Ramos (cell line): ENCODE data around the gene SASH1.
"Not testable (repeated sequence)": the region's sequence is repeated elsewhere in the genome, so short reads cannot be mapped to it uniquely, and the experiment has no call there.

Experiments used
- in situ Hi-C: fragments of 300-500 bp; cut with MboI; formaldehyde crosslinking; loops from one replicate; pipeline ENCODE4 v1.14.3; 2022; ENCODE audit warnings: low sequenced_read_pairs; ENCODE audit not compliant: unreplicated experiment

The SASH1 gene

DNA sequence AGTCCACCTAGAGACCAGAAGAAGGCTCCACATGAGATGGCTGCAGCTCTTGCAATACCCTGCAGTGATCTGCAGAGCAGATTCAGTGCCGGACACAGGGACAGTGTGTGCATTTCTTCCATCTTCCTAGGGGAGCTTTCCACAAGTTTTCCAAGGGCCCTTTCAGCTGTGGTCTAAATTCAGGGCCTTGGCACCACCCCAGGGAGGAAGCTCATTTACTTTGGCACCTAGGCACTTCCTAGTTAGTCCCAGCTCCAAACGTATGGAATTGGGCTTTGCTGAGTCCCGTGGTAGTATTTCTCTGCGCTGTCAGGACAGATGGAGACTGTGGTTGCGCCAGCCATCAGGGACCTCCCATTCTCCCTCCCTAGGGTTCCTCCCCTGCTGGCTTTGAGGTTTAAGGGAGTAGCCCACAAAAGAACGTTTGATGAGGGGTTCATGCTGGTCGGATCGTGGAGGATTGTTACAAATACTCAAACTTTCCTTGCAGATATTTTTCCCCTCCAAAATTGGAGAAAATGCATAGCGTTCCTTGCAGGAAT, 221.9 kb downstream of the SASH1 start:
- in situ Hi-C loops, result loop anchor here (5.0 to 25.0 kb wide), 2 partner anchors 383 to 873 kb away; no protein-coding TSS in a partner anchor

DNA sequence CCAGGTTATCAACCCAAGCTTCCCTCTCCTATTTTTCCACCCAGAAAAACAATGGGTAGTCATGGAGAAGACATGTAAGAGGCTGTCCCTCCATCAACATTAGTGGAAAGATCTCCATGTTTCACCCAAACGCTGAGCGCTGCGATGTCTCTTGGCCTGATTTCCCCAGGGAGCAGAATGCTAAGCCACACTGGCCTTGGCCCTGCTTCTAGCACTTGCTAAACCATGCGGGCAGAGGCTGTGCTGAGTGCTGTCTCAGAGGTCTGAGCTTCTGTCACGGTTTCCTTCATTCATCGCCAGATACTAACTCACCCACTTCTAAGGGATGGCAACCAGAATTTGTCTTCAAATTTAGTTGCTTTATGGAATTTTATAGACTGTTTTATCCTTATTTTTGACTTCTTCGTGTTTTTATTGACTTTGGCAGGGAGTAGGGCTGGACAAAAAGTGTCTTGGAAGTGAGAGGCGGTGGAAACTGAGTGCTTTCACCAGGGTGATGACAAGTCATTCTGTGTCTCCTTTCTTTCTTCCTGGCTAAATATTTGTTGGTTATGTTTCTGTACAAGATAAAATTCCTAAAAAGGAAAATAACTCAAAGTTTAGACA, 222.8 kb downstream of the SASH1 start:
- in situ Hi-C loops, result loop anchor here (25.0 kb wide), 1 partner anchor 872 kb away; no protein-coding TSS in a partner anchor

DNA sequence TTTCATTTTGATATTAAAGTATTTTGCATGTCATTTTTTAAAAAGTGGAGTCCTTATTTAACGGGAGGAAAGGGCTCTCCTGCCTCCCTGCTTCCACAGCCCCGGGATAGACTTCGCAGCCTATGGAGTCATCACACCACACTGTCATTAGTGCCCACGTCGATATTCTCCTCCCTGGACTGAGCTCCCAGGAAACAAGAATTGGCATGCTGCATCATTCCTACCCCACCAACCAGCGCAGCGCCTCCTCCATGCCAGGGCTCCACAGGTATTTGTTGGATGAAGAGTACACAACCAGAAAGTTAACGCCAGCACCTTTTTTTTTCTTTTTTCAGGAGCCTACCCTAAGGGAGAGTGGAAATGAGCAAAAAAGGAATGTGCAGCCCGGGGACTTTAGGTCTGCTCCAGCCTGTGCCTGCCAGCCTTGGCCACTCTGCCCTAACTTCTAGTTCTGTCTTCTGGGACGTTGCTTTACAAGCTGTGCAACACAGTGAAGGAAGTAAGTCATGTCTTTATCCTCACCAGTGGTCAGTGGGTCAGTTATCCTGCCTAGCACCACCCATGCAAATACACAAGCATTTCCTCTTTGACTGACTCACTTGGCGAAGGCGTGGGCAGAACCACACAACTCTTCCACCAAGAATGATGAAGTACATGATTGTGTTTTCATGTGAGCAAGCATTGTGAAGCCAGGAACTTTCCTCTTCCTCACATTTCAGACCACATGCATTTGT, 223.5 kb downstream of the SASH1 start:
- in situ Hi-C loops, result loop anchor here (25.0 kb wide), 1 partner anchor 871 kb away; no protein-coding TSS in a partner anchor

DNA sequence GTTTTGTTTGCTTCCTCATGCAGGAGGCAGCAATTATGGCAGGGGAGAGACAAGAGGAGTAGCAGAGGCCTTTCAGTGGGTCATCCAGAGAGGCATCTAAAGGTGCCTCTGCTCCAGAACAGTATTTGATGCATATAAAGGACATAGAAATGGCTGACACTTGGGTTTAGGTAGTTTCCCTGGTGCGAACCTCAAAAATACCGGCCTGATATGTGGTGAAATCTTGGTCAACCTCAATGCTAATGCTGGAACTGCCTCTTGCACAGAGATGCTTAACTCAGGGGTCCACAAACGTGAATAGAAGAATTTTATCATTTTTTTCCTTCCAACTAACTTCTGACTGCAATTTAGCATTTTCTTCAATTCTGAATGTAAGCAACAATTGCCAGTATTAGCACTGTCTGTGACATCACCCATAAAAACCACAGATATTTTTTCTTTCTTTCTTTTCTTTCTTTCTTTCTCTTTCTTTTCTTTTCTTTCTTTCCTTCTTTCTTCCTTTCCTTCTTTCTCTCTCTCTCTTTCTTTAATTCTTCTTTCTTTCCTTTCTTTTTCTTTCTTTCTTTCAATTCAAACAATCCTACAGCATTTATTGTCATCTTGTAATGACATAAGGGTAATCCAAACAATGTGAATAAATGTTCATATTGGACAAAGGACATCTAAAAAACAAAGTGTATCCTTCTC, 224.2 kb downstream of the SASH1 start:
- in situ Hi-C loops, result loop anchor here (25.0 kb wide), 1 partner anchor 870 kb away; no protein-coding TSS in a partner anchor

DNA sequence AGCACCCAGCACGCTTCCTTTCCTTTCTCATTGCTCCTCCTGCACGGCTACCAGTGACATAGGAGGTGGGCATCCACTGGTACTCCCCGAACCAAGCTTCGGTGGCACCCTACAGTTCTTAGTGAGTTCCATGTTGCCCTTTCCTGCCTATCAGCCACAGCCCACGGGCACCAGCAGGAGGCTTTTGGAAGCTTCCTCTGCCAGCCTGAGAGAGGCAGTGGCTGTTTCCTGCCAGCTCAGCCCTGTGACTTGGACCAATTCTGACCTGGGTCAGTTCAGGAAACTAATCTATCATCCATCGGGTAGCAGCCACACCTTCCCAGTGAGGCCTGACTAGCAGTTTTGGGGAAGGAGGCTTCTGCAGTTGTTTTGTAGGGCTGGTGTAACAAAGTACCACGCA, 227.8 kb downstream of the SASH1 start:
- in situ Hi-C loops, result loop anchor here (25.0 kb wide), 1 partner anchor 867 kb away; no protein-coding TSS in a partner anchor

DNA sequence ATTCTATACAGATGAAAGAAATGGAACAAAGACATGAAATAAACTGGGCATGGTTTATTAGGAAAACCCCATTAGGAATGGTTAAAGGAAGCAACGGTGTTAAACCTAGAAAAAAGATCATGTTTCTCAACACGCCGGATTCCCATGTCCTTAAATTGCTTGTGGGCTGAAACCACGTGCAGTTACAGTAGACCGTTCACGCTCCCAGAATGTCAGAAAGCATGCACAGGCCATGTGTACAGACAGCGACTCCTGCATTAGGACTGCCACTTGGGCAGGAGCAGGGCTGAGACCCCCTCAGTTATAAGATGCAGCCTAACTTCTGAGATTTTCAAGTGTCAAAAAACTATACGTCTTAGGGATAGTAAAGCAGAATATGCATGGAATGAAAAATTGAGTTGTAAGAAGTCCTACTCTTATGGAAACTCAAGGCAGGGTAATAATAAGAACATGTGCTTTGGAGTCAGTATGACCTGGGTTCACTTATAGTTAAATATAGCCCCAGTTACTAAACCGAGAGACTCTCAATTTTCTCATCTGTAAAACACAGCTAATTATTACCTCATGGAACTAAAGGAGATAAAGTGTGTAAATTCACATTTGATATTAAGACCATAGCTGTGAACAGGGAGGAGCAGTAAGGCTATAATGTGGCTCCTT, 230.2 kb downstream of the SASH1 start:
- in situ Hi-C loops, result loop anchor here (25.0 kb wide), 1 partner anchor 864 kb away; no protein-coding TSS in a partner anchor

DNA sequence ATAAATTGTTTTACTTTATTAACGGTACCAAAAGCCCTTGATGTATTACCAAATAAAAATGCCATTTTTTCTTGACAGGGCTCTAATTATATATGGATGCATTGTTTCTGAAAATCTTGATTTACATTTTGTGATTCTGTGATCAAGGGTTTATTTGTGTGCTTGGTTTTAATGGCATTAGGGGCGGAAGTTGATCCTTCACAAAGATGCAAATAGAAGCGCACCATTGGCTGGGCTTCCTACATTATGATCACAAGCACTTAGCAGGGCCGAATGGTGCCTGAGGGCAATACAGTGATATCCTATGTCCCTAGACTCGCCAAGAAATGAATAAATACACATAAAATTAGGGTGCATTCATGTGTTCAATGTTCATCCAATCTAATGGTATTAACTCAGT, 231.3 kb downstream of the SASH1 start:
- in situ Hi-C loops, result loop anchor here (25.0 kb wide), 1 partner anchor 863 kb away; no protein-coding TSS in a partner anchor

DNA sequence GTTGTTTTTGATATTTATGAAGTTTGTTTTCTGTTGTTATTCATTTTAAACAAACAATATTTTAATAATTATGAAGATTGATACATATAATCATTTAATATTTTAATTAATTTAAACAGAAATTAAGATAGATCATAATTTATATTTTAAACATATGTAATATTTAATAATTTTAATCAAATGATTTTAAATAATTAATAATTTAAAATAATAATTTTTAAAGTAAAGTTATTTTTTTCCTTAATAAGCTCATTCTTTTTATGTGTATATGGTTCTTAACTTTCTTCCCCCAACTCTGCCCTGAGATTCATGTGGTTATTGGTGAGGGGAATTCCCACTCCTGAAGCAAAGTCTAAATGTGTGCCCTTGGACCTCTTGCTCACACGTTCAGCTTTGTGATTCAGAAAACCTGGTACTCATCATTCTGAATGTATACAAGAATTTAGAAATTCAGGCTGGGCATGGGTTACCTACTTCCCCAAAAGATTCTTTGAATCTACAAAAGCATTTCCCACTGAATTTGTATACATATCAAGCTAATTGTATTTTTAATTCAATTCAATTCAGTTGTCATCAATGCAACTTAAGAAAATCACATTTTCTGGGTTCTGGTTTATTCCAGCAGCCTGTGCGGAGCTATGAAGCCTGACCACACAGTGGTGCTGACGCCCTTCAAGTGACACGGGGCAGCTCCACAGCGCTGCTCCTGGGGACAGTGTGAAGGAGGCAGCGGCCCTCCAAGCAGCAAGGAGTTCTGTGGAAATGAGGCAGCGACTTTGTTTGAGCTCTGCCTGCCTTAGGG, 235.2 kb downstream of the SASH1 start:
- in situ Hi-C loops, result no loop called here

DNA sequence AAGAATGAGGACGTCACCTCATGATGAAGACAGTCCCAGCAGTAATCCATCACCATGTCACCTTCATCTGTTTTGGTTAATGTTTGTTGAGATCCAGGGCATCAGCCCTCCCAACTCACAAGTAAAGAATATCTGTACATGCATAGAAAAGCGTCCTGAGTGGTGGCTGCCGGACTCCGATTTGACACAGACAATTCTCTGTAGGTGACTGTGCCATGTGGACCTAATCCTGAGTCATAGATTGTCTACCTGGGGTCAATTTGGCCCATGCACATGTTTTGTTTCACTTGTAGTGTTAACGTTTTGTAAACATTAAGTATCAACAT, 235.8 kb downstream of the SASH1 start:
- in situ Hi-C loops, result no loop called here

DNA sequence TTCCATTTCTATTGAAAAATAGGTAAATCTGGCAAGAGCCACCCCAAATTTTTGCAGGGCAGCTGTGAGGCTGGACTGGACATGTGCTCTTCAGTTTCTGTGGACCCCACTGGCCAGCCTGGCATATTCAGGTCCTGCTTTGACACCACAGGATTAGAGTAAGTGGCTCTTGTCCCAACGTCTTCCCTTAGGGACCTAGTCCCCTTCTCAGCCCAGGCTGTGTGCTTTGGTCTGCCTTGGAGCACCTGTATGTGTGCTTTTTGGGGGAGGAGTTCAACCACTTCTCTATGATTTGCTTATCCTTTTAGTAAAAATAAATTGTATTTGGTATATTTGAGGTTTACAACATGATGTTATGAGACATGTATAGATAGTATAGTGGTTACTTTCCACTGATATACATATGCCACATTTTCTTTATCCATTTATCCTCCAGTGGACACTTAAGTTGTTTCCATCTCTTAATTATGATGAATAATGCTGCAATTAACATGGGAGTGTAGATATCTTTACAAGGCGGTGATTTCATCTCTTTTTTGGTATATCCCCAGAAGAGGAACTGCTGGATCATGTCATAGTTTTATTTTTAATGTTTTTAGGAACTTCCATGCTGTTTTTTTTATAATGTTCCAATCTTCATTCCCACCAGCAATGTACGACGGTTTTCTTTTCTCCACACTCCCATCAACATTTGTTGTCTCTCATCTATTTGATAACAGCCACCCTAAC, 236.4 kb downstream of the SASH1 start:
- in situ Hi-C loops, result no loop called here

DNA sequence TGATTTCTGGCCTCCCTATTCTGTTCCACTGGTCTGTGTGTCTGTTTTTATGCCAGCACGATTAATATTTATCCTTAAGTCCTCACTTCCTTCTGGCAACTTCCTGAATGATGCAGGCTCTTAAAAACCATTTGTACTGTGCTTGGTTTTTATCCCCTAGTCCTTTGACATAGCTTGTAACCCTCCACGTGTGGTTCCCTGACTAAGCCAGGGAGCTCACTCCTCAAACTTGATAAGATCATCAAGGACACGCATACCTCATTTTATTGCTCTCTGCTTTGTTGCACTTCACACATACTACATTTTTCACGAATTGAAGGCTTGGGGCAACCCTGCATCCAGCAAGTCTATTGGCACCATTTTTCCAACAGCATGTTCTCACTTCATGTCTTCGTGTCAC, 237.8 kb downstream of the SASH1 start:
- in situ Hi-C loops, result no loop called here

DNA sequence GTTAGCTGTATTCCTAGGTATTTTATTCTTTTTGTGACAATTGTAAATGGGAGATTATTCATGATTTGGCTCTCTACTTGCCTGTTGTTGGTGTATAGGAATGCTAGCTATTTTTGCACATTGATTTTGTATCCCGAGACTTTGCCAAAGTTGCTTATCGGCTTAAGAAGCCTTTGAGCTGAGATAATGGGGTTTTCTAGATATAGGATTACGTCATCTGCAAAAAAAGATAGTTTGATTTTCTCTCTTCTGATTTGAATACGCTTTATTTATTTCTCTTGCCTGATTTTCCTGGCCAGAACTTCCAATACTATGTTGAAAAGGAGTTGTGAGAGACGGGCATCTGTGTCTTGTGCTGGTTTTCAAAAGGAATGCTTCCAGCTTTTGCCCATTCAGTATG, 241.0 kb downstream of the SASH1 start:
- in situ Hi-C loops, result no loop called here

DNA sequence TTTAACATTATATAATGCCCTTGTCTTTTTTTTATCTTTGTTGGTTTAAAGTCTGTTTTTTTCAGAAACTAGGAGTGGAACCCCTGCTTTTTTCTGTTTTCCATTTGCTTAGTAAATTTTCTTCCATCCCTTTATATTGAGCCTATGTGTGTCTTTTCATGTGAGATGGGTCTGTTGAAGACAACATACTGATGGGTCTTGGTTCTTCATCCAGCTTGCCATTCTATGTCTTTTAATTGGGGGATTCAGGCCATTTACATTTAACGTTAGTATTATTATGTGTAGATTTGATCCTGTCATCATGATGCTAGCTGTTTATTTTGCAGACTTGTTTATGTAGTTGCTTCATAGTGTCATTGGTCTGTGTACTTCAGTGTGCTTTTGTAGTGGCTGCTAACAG, 243.0 kb downstream of the SASH1 start:
- in situ Hi-C loops, result not testable (repeated sequence)

DNA sequence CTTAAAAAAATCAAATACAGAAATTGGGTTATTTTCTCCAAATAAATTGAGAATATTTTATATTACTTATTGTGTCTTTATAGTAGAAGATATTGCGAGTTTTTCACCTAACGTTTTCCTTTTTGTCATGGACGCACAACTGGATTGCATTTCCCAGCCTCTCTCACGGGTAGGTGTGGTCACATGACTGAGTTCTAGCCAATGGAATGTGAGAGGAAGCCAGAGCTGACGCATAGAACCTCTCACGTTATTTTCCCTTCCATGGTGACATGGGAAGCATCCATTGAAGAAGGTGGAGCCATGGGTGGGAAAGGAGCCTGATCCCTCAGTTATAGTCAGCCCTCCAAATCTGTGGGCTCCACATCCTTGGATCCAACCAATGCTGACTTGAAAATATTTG, 248.2 kb downstream of the SASH1 start:
- in situ Hi-C loops, result no loop called here

DNA sequence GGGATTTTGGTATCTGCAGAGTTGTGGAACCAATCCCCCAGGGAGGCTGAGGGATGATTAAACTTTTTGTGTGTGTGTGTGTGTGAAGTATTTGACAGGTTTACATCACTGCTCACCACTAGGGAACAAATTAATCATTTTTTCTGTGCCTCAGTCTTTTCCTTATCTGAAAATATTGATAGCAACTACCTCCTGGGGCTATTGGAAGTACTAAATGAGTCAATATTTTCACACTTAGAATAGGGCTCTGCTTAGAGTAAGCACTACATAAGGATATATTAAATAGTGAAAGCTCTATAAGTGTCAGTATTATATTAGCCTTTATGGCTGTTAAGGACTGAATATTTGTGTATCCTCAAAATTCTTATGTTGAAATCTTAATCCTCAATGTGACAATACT, 249.0 kb downstream of the SASH1 start:
- in situ Hi-C loops, result no loop called here

DNA sequence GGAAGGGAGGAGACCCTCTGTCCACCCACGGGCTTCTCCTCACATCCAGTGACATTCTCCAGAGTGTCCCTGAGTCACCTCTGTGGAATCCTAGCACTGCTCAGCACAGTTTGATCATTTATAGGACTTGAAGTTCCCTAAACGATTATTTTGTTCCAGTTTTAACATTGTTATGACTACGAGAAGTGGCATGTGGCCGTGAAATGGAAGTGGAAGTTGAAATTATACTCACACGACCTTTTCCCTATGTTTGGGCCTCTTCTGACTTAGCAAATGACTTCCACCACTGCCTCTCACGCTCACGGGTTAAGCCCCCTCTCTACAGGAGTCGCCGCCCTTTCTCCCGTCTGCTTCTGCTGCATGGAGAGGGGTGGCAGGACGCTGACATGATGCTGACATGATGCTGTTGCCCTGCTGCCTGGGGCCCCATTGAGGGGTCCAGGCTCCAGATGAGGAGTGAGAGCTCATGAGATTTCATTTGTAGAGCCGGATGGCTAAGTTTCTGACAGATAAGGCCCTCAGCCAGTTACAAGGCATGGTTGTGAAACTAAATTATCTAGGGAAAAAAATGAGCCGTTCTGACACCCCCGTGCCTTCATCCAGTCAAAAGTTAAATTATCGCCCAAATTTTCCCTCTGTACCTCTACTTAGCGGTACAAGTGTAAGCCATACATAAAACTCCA, 250.6 kb downstream of the SASH1 start:
- in situ Hi-C loops, result no loop called here

DNA sequence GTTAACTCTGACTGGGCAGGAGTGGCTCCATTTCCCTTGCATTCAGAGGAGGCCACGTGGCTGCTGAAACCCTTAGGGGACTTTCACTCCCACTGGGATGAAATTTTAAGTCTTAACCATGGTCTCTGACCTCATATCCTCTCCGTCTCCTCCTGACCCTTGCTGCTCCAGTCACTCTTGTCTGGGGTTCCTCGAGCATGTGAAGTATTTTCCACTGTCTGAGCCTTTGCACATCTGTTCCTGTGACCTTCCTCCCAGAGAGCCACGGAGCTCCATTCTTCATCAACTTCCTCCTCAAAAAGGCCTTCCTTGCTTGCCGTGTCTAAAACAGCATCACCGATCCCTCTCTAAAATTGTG, 251.2 kb downstream of the SASH1 start:
- in situ Hi-C loops, result no loop called here

DNA sequence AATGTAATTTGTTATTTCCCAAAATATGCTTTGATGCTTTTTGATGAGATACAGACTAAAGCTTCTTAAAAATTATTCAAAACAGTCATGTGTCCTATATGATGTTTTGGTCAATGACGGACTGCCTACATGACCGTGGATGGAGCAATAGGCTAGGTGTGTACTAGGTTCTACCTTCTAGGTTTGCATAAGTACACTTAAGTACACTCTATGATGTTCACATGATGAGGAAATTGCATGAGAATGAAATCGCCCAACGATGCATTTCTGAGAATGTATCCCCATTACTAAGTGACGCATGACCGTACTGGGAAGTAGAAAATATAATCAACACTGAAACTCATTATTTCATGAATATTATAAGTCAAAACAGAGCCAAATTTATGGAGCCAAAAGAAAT, 252.9 kb downstream of the SASH1 start:
- in situ Hi-C loops, result no loop called here
